Limb (tissue), 2 donors: ENCODE results near the gene KDM4C.

Source experiments
- DNase-seq, 2 donors: peaks; one replicate each; pipeline ENCODE4 v3.0.0-alpha.2; 2016; ENCODE audit errors: extremely low spot score in 2 of 2

The KDM4C gene

DNA sequence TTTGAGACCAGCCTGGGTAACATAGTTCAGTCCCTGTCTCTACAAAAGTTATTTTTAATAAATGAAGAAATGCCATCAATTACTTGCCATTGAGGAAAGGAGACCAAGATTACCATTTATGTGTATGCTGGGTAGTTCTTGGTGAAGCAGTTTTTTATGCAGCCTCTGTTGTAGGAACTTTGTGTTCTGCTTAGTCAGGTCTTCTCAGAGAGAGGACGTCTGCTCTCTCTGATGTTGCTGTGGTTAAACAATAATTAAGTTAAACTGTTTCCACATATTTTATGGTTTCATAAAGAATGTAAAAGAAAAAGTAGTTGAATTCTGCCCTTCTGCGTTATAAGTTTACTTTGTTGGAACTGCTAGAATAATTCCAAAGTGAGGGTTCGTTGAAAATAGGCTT, 210.5 kb downstream of the KDM4C start:
- no peak for DNase-seq

DNA sequence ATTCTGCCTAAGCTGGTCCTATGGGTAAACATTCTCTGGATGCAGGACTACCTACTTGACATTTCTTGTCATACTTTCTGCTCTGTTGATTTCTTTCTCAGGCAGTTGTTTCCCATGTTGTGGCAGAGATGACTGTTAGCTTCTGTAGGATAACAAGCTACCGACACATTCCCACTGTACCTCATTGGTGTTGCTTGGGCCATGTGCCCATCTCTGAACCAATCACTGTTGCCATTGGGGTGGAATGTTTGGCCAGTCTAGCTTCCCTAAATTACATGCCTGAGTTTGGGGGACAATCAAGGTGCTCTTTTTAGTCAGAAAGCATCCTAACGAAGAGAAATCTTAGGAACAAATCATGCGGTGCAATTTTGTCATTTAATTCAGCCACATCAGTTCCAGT, 212.0 kb downstream of the KDM4C start:
- DNase-seq: no peak

DNA sequence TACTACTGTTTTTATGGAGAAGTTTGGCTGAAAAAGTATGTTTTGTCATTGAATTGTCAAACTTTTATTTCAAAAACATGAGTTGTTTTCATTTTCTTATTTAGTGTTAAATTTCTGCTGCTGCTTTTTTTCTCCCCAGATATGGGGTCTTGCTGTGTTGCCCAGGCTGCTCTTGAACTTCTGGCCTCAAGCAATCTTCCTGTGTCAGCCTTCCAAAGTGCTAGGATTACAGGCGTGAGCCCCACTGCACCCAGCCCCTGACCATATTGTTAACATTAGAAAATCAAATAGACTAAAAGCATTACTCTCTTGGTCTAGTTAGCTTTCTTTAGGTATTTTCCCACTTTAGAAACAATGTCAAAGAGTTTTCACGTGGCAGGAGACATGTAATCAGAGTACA, 215.3 kb downstream of the KDM4C start:
- no peak for DNase-seq

DNA sequence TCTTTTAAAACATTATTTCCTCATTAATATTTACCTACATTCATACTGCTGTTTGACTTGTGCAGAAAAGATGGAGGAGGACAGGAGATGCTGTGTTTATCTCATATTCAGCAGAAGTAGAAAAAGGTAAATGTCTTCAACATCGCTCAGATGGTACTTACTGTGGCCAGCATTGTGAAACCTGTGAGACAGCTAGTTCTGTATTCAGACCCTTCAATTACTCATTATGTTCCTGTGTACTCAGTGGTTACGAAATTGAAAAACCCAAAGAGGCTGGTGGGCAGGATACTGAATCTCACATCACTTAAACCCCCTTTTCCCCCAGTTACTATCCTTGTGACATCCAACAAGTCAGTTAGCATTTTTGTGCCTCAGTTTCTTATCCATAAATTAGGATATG, 216.0 kb downstream of the KDM4C start:
- no peak for DNase-seq

DNA sequence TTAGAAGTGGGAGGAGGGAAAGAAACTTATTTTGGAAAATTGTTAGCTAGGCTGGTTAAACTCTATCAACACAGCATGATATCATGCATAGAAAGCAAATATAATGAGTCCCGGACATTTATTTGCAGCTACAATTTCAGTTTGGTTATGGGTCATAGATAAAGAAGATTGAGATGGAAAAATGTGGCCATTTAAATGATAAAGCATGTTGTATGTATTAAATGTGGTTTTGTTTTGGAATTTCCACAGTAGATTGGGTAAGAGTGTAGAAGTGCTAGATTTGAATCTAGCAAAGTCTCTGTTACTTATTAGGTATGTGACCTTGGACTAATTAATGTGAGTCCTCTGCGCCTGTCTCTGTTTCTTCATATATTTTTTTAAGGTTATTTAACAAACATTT, 217.4 kb downstream of the KDM4C start:
- DNase-seq: no peak

DNA sequence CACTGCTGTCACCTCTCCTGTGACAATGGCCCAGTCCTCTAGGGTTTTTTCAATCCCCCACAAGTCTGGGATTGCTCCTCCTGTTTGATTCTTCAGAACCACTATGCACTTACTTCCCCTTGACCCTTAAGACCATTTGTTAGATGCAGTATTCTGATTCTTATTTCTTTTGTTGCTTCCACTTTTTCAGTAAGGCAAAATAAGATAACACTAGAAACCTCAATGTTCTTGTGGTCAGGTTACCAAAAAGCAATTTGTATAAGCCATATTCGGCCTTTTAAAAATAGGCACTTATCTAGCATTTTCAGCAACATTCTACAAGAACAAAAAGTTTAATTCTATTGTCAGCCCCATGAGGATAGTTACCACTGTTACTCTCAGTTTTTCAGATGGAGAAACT, 220.0 kb downstream of the KDM4C start:
- no peak for DNase-seq

DNA sequence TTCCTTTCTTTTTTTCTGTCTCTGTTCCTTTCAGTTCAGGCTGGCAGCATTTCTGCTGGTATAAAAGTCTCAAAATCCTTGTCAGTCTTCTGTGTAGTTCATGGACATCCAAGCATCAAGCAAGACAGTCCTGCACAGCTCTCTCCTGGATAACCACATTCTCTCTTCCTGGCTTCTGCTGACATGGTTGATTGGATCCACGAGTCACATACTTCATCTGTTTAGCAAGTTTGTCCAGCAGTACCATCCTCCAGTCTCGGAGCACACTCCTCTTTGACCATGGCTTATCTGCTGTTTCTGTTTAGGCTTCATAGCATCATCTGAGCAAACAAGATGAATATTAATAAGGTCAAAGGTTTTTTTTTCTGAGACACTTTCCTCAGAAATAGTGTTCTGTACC, 220.8 kb downstream of the KDM4C start:
- DNase-seq: no peak

DNA sequence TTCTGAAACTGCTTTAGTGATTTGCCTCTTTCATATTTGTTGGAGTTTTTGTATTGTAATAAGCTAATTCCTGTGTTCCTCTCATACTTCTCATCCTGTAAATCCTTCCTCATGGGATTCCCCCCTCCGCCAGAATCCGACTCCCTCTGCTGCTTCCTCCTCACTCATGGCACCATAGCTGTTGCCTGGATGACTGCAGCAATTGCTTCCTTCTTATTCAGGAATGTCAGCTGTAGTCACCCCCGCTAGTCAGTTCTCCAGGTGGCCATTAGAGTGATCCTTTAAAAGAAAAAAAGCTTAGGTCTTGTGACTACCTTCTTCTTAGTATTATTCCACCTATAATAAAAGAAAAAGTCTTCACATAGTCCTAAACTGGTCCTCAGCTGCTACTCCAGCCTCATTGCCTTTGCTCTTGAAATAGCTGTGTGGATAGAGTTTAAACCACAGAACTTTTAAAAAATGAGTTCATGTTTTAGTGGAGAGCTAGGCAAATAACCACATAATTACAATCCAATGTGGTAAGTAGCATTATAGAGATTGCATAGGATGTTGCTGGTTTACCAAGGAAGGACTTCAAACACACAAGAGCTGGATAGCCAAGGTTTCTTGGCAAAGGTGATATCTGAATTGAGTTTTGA, 227.3 kb downstream of the KDM4C start:
- no peak for DNase-seq

DNA sequence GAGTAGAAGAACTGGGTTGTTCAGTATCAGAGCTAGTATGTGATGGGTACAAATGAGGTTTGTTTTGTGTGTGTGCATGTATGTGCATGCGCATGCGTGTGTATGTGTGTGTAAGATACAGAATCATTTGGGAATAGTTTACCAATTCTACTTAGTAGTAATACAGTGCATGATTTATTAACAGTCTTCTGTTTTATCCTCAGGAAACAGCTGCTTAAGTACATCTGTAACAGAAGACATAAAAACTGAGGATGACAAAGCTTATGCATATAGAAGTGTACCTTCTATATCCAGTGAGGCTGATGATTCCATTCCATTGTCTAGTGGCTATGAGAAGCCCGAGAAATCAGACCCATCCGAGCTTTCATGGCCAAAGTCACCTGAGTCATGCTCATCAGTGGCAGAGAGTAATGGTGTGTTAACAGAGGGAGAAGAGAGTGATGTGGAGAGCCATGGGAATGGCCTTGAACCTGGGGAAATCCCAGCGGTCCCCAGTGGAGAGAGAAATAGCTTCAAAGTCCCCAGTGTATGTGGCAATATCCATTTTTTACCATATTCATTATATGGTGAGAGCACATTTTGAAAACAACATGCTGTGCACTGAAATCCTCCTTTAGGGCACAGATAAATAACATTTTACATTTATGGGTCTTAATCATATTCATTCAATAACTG, 228.5 kb downstream of the KDM4C start:
- no peak for DNase-seq

DNA sequence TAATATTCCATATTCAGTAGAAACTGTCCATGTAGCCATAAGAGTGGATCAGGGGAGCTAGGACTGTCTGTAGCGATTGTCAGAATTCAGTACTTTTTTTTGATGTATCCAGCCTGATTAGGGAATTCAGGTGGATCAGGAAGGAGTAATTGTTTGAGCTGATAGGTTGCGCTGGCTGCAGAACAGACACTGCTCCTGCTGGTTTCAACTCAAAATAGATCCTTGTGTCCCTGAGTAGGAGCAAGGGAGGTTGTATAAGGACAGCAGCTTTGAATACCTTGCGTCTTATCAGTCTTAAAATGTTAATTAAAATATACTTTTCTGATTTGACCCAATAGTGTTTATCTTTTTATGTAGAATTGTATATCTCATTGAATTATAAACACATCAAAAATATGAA, 229.6 kb downstream of the KDM4C start:
- no peak for DNase-seq

DNA sequence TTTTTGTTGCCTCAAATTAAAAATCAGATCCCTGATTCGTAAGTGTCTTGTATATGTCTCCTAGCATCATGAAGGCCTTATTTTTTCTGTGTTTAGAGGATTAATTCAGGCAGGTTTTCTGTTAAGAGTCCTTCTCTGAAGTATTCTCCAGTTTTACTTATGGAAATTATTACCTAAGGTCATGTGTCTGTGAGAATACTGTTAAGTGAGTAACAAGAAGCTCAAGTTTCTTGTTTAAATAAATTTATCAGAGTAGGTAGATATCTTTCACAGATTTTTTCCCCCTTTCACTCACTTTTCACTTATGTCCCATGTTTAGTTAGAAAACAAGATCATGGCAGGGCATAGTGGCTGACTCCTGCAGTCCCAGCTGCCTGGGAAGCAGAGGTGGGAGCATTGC, 233.6 kb downstream of the KDM4C start:
- no peak for DNase-seq

DNA sequence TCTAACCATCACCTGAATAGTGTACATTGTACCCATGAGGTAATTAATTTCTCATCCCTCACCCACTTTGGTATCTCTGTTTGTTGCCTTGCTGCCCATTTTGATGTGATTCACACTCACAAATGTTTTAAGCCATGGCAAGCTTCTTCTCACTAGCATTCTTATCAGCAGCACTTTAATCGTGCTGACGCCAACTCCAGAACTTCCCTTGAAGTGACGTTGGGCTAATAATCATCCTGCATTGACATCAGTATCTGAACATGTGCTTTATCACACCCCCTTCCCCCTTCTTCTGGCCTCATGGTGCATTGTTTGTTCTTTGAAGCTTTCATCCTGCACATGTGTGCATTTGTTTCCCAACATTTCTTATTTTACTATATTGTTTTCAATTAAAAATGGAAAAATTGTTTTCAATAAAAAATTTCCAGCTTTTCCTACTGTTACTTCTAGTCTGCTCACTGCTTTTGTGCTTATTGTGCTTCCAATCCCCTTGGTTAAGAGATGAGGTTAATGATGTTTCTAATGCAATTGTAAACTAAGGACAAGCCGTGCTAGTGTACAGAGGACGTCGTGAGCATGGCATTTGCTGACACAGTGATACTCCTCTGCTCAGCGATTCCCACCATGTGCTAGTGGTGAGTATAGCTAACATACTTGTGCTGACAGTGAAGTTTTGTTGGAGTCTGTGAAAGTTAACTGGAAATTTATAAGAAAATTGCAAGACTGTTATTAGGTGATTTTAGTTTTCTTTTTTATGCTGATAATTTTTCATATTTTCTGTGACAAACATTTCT, 238.5 kb downstream of the KDM4C start:
- DNase-seq: no peak

DNA sequence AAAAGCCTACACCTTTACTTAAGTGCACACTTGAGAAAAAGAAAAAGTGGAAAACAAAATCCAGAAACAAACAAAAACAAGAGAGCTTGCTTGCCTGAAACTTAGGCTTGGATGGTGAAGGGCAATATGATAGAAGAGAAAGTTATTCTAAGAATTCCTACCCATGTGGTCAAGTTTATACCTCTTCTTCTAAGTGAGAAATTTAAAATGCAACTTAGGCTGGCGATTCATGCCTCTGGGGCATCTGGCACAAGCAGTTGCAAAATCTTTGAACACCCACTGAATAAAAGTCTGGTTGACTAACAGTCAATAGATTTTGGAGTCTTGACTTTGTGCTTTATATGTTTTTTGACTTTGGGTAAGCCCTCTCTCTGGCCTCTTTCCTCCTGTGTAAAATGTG, 239.6 kb downstream of the KDM4C start:
- no peak for DNase-seq

DNA sequence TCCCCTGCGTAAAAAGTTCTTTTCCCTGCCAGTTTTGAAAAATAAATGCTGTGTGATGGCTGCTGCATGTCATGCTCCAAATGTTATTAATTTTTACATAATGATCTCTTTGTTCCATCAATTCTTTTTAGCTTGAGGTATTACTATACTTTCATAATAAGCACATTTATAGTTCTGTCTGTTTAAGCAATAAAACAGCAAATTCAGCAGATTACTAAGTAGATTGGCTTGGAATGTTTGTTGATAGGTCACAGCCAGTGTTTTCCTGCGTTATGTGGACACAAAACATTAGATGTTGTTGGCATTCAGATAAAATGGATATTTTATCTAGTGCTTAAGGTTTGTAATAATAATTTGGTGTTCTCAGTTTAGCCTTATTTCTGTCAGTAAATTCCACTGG, 242.0 kb downstream of the KDM4C start:
- DNase-seq: no peak

DNA sequence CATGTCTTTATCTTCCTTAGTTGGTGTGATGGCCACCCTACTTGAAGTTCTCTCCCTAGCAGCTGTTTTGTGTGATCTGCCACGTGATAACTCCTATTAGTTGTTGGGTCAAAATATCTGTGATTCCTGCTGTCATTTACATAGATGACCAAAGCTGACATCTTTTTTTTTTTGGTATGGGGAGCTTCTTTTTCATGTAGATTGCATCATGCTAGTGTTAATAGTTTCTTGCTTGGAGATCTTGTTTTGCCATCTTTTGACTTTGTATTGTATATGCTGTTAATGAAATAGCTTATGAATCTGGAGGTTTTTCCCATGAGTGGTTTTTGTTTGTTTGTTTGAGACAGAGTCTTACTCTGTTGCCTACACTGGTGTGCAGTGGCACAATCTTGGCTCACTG, 243.8 kb downstream of the KDM4C start:
- no peak for DNase-seq

DNA sequence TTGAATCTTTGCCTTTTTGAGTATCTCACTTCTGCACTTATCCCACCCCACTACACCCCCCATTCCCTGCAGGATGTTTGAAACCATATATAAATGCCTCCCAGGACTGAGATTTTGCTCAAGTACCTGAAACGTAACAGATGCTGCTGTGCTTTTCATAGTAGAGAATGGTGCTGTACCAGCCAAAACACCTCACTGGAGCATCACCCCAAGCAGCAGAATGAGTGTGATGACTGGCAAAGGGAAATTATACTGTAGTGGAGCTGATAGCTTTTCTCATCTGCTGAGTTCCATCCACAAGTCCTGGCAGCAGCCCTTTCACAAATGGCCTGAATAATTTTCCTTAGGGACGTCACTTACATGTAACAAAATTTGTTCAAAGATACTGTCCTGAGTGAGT, 246.1 kb downstream of the KDM4C start:
- DNase-seq: no peak

DNA sequence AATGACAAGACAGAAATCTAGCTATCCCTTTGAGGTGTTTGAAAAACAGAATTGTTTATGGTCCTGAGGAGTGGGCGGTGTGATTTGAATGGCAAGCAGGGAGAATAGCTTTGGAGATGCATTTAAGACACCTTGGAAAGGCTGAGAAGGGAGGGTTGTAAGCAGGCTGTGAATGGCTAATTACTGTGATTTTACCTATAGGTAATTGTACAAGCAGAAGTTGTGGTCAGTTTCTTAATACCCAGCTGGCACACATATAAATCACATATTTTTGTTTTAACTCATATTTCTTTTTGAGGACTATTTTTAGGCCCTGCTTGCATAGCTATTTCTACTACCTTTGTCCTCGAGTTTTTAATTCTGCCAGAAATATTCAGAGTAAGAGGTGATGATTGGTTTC, 248.6 kb downstream of the KDM4C start:
- DNase-seq: no peak

DNA sequence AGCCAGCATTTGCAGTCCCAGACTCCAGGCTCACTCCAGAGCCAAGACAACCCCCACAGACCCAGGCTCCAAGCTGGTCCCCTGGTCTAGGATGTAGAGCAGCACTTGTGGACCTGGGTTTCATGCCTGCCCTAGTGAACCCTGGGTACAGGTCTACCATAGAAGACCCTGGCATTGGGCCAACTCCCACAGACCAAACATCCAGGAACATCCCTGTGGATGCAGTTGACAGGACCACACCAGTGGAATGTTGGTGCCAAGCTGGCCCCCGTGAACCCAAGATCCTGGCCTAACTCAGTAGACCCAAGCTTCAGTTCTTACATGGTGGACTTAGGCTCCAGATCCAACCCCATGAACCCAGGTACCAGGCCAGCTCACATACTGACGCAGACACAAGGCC, 250.6 kb downstream of the KDM4C start:
- no peak for DNase-seq

DNA sequence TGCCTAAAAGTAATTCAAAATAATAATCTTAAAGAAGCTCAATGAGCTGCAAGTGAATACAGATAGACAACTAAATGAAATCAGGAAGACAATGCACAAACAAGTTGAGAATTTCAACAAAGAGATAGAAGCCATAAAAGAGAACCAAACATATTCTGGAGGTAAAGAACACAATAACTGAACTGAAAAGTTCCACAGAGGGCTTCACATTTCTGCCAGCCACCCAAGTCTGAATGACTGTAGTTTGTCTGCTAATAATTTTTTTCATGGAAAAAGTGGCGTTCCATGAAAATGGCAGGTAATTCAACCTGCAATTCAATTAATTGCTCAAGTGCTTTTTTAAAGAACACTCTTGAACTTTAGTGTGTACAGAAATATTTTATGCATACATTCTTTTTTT, 251.3 kb downstream of the KDM4C start:
- no peak for DNase-seq

DNA sequence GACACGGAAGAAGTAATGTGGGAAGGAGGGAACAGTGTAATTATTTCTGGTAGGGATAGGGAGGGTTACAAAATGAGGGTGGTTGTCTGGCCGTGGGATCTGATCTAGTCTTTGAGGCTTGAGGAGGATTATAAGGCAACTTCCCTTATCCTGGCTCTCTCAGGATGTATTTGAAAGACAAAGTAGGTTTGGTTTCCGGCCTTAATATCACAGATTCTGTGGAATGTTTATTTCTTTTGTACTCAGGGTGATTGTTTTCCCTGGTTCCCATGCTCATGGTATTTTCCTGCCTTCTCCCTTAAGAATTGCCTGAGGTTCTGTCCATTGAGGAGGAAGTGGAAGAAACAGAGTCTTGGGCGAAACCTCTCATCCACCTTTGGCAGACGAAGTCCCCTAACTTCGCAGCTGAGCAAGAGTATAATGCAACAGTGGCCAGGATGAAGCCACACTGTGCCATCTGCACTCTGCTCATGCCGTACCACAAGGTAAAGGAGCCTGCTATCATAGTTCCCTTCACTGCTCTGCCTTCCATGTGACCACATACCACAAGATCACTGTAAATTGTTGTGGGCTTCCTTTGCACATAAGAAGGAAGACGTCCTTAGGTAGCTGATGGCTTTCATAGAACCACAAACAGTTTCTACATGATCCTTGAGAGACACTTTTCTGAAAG, 253.8 kb downstream of the KDM4C start:
- DNase-seq: no peak

DNA sequence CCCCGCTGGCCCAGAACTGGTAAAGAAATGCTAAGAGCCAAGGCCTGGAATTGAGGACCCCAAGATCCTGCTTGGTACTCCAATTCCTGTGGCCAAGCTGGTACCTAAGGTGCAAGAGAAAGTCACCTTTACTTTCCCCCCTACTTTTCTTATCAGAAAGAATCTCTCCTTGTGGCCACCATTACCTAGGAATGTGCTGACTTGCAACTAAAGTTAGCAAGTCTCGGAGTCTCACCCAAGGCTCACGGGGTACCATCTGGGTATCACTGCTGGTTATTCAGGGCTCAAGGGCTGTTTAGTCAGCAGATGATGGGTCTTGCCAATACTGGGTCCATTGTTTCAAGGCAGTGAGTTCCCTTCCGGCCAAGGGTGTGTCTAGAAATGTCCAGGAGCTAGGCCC, 270.2 kb downstream of the KDM4C start:
- DNase-seq: no peak

DNA sequence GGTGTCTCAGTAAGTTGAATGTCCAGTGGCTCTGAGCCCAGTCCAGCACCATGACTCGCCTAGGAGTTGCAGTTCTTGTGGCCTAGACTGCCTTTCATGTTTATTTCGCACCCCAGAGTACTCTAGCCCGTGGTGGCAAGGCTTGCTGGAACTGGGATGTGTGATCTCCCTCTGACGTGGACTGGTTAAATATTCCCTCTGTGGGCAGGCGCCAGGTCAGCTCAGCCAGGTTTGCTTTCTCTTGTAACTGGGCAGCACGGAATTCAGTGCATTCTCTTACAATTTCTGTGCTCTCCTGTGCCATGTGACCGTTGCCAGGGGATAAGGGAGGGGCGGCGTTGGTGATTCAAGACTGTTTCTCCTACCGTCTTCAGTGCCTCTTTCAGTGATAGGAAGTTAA, 270.8 kb downstream of the KDM4C start:
- DNase-seq: no peak
